Stimulated activated CD4-positive, alpha-beta T cell treated with anti-CD3 and anti-CD28 coated beads, Interleukin-1b, Interleukin-23, amount 100 ng/mL, for 24 hours (primary cell): Measurements from ENCODE around the gene DNAJC17.

Experiments
- DNase-seq, 4 experiments: peaks; one replicate each; pipeline ENCODE4 v3.0.0-alpha.2; 2020; ENCODE audit warnings: low read depth in 4 of 4, low spot score in 1 of 4

The DNAJC17 gene

GRCh38 chr15:40830884-40831283 lies 23.6 kb upstream of the DNAJC17 start:
- DNase-seq, result no peak

DNA sequence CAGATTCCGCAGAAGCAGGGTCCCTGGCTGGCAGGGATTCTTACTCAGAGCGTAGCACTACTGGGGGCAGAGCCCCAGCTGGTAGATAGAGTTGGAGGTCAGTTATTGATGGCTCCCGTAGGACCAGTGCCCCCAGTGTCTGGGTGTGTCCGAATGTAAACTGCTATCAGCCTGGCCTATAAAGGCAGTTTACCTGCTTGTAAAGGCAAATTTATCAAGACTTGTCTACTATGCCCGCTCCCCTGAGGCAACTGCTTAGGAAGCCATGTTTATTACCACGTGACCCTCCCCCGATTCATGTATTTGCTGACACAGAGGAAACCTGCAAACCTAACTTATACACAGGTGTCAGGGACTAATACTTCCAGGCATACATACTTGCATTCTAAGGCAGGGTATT lies 21.8 kb upstream of the DNAJC17 start:
- DNase-seq, result no peak

DNA sequence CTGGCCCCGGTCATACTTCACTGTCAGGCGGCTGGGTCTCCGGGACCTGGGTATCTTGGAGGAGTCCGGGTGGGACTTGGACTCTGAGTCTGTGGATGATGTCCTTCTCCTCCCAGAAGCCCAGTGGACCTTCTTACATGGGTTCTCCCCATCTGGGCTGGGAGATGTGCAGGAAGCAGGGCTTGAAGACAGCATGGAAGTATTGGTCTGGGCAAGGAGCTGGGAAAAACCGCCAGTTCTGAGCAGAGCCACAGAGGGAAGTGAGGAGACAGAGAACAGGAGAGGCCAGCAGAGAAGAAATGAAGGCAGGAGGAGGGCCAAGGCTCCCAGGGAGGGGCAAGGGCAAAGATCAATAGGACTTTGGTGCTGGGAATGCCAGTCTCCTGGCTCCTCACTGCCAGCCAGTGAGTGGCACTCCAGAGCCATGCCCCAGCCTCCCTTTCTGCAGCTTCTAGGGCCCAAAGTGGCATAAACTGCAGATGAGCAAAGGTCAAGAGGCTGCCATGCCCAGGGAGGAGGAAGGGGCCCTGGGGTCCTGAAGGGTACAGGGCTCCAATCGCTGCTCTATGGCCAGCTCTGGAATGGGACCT lies 21.3 kb upstream of the DNAJC17 start, which contains the start of gene PPP1R14D:
TSS of gene PPP1R14D (minus strand) at position 262 of the 590 bp plus-strand sequence. CDS start at position 195, 67 bp downstream.
- no peak for DNase-seq

DNA sequence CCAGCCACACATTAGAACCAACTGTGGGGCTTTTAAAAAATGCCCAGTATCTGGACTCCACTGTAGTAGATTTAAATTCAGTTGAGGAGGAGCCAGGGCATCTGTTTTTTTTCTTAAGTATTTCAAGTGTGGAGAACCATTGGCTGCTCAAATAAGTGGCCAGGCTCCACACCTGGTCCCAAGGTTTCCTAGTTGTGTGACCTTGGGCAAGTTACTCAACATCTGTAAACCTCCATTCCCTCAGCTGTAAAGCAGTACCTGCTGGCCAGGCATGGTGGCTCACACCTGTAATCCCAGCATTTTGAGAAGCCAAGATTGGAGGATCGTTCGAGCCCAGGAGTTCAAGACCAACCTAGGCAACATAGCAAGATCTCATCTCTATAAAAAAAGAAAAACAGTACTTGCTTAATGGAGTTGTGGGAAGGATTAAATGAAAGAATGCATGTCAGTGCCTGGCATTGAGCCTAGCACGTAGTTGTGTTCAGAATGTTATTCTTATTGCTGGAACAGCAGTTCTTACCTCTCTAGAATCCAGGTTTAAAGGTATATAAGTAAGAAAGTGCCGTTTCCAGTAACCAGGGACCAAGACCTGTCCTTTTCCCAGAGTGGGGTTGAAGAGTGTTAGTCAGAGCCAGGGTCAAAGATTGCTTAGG lies 19.3 kb upstream of the DNAJC17 start:
- no peak for DNase-seq

DNA sequence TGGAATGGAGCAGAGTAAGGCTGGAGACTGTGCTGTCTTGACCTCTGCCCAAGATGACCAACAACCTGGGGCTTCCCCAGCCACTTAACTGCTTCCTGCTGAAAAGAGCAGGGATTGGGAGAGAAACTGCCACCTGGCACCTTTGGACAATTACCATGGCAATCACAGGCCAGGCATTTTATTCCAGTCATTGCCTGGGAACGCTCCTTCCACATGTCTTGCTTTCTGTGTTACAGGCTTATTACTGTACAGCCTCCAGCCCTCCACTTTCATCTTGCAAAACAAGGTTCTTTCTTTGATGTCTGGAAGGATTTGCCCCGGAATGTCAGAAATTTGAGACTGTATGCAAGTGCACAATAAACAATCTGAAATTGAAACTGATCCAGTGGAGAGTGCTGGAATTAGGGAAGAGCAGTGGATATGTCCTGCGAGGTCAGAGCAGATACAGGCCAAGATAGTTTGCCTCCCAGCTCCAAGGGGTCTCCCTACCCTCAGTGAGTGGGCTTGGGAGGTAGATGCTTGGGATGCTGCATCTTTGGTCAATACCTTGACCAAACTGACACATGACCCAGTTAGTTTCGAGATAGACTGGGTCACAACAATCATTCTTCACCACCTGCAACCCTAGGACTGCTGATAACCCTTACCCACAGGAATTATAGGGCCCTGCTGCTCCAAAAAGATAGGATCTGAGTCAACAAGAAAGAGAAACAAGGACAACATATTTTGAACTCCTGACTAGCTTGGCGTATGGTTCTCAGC lies 18.6 kb upstream of the DNAJC17 start:
- DNase-seq, result no peak

- no peak for DNase-seq
Observed at GRCh38 chr15:40823572-40824343, 16.5 kb upstream of the DNAJC17 start.

DNA sequence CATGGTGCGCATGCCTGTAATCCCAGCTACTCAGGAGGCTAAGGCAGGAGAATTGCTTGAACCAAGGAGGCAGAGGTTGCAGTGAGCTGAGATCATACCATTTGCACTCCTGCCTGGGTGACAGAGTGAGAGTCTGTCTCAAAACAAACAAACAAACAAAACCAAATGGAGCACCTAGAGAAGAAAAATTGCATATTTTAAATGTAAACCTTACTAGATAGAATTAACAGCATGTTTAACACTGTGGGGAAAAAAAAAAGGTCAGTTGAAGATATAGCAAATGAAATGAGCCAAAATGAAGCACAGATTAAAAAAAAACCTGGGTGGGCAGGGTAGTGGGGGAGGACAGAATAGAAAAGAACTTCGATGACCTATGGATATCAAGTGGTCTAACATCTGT lies 13.9 kb upstream of the DNAJC17 start:
- no peak for DNase-seq

DNA sequence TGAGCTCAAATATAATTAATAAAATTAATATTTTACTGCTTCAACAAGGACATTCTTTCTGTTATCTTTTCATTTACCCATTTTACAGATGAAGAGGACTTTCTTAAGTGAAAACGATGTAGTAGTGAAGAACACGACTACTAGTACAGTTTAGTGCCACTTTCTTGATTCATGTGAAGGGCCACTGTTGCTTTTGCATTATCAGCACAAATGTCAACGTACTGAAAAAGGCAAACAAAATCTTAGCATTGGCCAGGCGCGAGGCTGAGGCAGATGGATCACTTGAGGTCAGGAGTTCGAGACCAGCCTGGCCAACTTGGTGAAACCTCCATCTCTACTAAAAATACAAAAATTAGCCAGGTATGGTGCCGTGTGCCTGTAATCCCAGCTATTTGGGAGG lies 11.8 kb upstream of the DNAJC17 start:
- no peak for DNase-seq

- no peak for DNase-seq
Observed at GRCh38 chr15:40815042-40815698, 7.9 kb upstream of the DNAJC17 start.

DNA sequence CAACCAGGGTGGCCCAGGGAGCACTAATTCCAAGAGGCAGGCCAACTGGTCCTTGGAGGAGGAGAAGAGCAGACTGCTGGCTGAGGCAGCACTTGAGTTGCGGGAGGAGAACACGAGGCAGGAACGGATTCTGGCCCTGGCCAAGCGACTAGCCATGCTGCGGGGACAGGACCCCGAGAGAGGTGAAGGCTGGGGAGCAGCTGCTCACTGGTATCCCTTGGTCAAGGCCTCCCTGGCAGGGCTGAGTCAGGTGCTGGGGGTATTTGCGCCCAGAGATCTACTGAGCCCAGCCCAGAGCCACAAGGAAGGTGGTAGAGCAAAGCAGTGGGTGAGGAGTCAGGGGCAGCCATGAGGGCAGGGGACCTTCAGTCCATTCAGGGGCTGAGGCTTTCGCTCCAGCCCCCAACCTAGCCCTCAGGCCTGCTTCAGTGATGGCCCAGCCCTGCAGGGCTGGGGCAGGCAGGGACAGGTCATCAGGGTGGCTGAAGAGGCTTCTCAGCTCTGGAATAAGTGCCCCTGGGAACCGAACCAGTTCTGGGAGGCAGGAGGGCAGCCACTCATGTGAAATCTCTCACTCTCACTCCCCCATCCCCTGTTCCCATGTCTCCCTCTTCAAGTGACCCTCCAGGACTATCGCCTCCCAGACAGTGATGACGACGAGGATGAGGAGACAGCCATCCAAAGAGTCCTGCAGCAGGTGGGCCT lies 5.6 kb upstream of the DNAJC17 start:
- no peak for DNase-seq

GRCh38 chr15:40808861-40809450 lies 1.7 kb upstream of the DNAJC17 start:
- DNase-seq, result no peak

DNA sequence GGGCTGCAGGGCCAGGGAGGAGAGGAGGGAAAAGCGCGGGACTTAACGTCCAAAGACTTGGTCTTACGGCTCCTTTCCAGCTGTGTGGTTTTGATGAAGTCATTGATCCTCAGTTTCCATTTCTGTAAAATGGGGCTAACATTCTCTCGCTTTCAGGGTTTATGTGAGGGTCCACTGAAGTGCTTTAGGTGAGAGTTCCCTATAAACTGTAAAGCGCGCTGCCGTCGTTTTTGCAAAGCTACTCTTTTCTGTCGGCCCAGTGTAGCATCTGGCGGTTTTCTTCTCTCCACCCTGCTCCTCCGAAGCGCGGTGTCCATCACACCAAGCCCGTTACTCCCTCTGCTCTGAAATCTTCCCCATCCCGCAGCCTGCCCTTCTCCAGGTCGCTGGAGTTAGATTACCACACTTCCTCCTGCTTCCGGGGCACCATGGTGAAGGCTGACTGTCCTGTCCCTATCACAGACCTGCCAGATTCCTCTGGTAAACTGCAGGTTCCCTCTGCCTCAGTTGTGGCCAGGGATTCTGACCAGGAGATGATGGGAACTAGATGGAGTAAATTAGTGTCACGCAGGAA lies 702 bp upstream of the DNAJC17 start:
- DNase-seq, result no peak

DNA sequence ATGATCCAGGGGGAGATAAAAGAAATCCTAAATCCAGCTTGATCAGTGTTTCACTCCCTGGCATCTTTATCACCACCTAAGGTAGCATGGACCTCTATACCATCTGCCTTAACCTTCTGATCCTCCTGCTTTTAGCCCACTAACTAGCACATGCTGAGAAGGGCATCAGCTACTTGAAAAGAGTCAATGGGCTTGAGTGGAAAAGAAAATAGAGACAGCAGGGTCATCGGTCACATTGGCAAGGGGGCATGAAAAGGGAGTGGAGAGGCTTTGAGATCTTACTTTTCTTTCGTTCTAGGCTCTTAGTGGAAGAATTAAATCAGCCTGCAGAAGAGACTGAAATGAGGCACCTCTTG lies 623 bp downstream of the DNAJC17 start:
- no peak for DNase-seq

DNA sequence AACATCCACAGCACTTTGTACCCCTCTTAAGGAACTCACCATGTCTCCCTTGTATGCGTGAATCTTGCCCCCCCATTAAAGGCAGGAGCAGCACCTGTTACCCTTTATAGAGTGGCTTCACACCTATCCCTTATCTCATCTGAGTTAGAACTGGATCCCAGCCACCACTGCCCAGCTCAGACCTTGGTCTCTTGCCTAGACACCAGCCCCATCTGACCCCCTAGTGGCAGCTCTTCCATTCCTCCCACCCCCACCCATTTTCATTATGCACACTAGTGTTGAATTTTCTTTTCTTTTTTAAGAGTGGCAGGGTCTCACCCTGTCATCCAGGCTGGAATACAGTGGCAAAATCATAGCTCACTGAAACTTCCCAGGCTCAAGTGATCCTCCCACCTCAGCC lies 3.6 kb downstream of the DNAJC17 start:
- DNase-seq, result no peak

DNA sequence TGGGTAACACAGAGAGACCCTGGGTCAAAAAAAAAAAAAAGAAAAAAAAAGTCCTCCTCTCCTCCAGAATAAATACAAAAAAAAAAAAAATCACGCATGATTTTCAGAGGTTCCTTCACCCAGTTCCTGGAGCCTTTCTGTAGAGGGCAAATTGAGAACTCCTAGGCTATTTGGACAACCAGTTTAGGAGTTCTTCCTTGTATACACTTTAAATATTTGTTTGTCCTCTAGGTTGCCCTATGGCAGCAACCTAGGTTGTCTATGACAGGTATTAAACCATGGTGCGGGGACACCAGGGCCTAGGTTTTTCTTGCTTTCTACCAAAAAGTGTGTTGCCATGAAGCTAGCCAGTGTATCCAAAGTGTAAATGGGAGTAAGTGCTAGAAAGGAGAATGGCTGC lies 4.2 kb downstream of the DNAJC17 start:
- DNase-seq, result no peak

- DNase-seq, result no peak
Observed at GRCh38 chr15:40799523-40799922, 7.8 kb downstream of the DNAJC17 start.

GRCh38 chr15:40796512-40796911 lies 10.8 kb downstream of the DNAJC17 start:
- no peak for DNase-seq

DNA sequence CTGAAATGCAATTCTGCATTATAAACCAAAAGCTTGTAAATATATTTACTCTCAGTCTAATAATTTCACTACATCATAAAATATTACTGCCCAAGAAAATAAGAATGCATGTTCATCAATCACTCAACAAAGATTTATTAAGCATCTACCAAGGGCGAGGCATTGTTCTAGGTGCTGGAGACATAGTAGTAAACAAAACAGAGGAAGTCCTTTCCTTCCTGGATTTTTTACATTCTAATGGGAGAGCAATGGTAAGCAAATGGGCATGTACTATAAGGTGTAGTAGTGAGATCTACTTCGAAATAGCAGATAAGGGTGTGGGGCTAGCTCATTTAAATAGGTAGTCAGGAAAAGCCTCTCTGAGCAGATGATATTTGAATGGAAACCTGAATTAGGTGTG lies 11.2 kb downstream of the DNAJC17 start:
- DNase-seq, result no peak

GRCh38 chr15:40793216-40793989 lies 13.9 kb downstream of the DNAJC17 start:
- no peak for DNase-seq
